GM10847 (cell line): ENCODE results near the gene UBD.

ENCODE experiments used
- POLR2A ChIP-seq: IDR thresholded peaks from 2 replicates; pipeline ENCODE4 v1.6.1; 2011; ENCODE audit not compliant: insufficient read length; ENCODE audit errors: extremely low read depth

UBD gene

DNA sequence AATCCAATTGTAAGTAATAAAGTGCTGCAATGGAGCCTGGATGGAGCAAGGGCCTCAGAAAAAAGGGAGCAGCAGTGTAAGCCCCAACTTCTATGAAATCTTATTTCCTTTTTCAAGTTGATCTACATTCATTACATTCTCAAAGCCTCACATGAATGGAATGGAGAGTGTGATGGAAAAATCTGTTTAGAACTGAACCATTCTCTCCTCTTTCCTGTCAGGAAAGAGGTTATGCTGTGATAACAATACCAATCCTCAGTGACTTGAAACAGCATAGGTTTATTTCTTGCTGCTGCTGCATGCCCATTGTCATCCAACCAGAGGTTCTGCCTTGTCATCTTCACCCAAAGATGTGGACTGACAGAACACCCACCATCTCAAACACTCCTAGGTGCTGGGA lies 16.5 kb upstream of the UBD start:
- TF ChIP-seq POLR2A: no peak

DNA sequence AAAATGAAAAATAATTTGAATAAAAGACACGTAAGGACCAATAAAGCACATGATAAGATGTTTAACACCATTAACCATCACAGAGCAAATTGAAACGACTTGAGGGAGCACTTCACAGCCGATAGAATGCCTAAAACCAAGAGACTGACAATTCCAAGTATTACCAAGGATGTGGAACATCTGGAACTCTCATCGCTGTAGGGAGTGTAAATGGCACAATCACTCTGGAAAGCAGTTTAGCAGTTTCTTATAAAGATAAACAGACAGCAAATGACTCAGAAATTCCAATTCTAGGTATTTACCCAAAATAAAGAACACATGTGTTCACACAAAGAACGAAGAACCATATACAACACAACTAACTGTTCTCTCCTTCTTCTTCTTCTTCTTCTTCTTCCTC lies 8.5 kb upstream of the UBD start:
- TF ChIP-seq POLR2A: no peak

DNA sequence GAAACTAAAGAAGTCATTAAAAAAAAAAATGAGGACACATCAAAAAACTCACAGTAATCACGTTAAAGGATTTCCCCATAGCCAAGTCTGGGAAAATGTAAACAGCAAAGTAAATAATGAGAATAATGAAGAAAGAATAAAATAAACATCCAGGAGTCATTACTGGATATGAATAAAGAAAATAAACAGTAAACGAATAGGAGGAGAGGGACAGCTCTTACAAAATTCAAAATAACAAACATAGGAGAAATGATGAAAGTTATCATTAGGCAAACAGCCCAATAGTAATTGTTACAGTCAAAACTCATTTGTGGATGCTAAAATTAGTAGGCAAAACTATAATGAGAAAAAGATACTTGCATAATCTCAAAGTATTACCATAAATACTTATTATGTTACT lies 8.0 kb upstream of the UBD start:
- no peak for TF ChIP-seq POLR2A

DNA sequence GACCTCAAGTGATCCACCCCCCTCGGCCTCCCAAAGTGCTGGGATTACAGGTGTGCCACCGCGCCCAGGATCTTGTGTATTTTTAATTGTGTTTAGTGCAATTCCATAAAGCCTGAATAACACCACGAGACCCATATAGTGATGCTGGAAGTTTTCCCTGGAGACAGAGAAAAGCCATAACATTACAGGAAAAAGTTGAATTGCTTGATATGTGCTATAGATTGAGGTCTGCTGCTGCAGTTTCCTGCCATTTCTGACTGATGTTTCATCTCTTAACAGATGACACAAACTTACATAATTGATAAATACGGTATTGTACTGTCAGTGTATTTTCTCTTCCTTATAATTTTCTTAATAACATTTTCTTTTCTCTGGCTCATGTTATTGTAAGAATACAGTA lies 7.3 kb upstream of the UBD start:
- TF ChIP-seq POLR2A: no peak

DNA sequence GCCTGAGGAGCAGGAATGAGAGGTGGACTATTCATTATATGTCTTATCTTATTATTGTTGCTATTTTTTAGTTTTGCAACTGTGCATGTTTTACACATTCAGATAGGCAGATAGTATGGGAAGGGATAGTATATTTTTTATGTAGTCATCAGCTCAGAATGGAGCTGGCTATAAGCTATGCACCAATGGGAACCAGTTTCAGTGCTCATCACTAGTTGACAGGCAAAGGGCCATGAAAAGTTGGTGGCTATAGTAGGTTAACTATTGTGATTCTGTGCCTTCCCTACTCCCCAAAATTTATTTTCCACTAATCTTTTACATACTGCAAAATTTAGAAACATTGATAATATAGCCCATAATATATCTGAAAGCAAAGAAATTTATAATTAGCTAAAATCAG lies 5.3 kb upstream of the UBD start:
- no peak for TF ChIP-seq POLR2A

DNA sequence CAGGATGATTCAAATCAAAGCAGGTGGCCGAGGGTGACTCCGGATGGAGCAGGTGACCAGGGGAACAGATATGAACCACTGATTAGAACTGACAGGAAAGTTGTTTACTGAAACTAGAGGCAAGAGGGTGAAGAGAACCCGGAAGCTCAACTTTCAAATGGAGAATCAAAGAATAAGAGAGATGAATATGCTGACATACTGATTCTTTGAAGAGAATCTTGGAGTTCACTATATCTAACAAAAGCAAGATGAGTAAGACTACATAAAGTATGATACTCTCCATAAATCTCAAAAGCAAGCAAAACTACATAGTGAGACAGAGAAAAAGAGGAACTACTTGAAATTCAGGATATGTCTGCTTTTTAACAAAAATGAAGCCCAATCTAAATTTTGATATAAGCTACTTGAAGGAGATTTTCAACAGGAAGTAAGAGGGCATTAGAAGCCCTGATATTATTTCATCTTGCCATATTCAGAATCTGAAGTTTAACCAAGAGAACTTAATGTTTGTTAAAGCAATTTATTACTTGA lies 4.0 kb upstream of the UBD start:
- no peak for TF ChIP-seq POLR2A

GRCh38 chr6:29561606-29562181 lies 2.2 kb upstream of the UBD start:
- TF ChIP-seq POLR2A: no peak

DNA sequence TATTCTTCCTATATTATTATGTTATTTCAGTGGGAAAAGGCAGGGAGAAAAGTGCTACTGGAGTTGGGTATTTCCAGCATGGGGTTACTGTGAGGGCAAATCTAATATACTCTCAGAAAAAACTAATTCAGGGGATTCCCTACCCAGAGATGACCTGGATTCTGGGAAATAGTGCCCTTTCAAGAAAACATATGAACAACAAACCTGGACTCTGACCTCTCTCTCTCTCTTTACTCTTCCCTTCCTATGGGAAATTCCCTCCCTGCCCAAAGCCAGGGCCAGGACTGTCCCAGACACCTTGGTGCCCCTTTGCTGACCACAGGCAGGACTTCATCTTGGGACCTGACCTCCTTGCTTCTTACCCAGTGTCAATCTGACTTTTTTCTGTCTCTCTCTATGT lies 1.6 kb upstream of the UBD start:
- no peak for TF ChIP-seq POLR2A

DNA sequence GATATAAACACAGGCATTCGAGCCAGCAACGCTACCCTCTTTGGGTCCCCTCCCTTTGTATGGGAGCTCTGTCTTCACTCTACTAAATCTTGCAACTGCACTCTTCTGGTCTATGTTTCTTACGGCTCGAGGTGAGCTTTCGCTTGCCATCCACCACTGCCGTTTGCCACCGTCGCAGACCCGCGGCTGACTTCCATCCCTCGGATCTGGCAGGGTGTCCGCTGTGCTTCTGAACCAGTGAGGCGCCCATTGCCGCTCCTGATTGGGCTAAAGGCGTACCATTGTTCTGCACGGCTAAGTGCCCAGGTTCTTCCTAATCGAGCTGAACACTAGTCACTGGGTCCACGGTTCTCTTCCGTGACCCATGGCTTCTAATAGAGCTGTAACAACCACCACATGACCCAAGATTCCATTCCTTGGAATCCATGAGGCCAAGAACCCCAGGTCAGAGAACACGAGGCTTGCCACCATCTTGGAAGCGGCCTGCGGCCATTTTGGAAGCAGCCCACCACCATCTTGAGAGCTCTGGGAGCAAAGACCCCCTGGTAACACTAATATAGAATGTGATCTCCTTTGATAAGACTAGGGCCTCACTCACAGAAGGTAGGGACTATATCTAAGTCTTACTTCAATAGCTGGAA lies 973 bp downstream of the UBD start:
- no peak for TF ChIP-seq POLR2A

GRCh38 chr6:29557320-29557719 lies 2.2 kb downstream of the UBD start:
- no peak for TF ChIP-seq POLR2A

DNA sequence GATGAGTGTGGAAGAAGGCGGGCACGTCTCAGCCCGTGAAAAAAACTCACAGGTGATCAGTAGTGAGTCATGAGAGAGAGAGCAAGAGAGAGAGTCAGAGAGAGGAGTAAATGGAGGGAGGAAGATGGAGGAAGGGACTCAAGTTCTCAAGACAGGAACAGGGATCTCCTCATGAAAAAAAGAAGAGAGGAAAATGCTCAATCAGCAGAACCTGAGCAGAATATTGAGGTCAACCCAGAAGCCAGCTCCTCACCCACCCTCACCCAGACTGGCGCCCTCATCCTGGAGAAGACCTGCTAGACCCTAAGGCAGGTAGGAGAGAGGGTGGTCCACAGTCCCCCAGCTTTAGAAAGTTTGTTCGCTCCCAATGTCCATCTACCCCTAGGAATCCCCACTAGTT lies 4.8 kb downstream of the UBD start:
- no peak for TF ChIP-seq POLR2A

DNA sequence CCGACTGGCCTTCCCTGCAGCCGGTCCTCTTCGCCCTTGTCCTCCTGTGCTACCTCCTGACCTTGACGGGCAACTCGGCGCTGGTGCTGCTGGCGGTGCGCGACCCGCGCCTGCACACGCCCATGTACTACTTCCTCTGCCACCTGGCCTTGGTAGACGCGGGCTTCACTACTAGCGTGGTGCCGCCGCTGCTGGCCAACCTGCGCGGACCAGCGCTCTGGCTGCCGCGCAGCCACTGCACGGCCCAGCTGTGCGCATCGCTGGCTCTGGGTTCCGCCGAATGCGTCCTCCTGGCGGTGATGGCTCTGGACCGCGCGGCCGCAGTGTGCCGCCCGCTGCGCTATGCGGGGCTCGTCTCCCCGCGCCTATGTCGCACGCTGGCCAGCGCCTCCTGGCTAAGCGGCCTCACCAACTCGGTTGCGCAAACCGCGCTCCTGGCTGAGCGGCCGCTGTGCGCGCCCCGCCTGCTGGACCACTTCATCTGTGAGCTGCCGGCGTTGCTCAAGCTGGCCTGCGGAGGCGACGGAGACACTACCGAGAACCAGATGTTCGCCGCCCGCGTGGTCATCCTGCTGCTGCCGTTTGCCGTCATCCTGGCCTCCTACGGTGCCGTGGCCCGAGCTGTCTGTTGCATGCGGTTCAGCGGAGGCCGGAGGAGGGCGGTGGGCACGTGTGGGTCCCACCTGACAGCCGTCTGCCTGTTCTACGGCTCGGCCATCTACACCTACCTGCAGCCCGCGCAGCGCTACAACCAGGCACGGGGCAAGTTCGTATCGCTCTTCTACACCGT lies 6.1 kb downstream of the UBD start:
- TF ChIP-seq POLR2A: no peak

- no peak for TF ChIP-seq POLR2A
Observed at GRCh38 chr6:29552512-29553051, 7.0 kb downstream of the UBD start.

DNA sequence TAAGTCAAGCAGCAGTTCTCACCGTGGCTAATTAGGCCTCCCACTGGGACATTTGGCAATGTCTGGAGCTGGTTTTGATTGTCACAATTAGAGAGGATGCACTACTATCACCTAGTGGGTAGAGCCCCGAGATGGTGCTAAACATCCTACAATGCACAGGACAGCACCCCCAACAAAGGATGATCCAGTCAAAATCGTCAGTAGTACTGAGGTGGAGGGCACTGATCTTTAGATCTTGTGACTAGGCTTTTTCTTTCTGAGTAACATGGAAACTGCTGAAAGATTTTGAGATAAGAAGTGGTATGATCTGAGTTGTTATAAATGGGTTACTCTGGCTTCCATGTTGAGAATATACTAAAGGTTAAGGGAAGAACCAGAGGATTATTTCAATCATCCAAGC lies 12.0 kb downstream of the UBD start:
- no peak for TF ChIP-seq POLR2A

DNA sequence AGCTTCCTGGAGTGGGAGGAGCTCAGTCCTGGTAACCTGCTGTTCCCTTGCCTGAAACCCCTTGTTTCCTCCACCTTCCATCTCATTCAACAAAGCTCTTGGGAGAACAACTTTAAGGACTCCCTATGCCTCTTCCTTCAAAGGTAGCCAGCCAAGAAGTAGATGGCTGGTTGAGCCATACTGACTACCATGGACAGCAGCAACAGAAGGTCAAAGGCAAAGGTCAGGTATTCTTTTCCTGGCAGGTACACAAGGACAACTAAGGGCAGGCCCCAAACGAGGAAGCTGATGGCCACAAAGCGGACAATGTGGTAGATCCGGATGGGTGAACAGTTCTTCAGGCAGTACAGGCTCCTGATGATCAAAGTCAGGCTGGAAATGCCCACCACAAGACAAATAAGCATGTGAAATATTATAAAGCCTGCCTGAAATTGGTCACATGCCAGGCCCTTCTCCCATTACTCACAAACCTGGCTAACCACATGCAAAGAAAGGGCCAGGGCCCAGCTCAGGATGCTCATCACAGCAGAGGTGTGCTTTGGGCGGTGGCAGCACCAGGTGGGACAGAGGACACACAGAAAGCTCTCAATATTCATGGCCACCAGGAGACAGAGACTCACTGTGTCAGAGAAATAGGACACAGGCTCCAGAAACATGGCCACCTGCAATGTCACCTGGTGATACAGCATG lies 21.7 kb downstream of the UBD start:
- TF ChIP-seq POLR2A: no peak
